Sigmoid colon (tissue), 7 donors: ENCODE data around the gene KCTD1. TPM values are rescaled to one million over a fixed set of nuclear protein-coding genes. Genes with fewer than 3 reads are reported as not detected.

Experiments used
- DNase-seq: peaks from one replicate; pipeline ENCODE4 v3.0.0-alpha.2; 2019
- H3K27ac ChIP-seq, 4 donors: fragments of 200-600 bp; sonication (generic); one replicate each; pipeline ENCODE4 v1.5.1; 2016 to 2019; ENCODE audit warnings: mild to moderate bottlenecking in 1 of 4
- H3K27me3 ChIP-seq, 3 donors: fragments of 200-600 bp; sonication (generic); one replicate each; pipeline ENCODE4 v1.5.1; 2019; ENCODE audit warnings: mild to moderate bottlenecking in 1 of 3
- H3K36me3 ChIP-seq, 4 donors: fragments of 200-600 bp; sonication (generic); one replicate each; pipeline ENCODE4 v1.5.1; 2016 to 2019
- H3K4me1 ChIP-seq, 4 donors: fragments of 200-600 bp; sonication (generic); one replicate each; pipeline ENCODE4 v1.5.1; 2017 to 2019
- H3K4me3 ChIP-seq, 4 donors: fragments of 200-600 bp; sonication (generic); one replicate each; pipeline ENCODE4 v1.5.1; 2017 to 2019; ENCODE audit warnings: mild to moderate bottlenecking in 2 of 4, moderate library complexity in 1 of 4
- H3K9me3 ChIP-seq, 4 donors: fragments of 200-600 bp in 3 of 4; sonication (generic) in 3 of 4; one replicate each; pipeline versions ENCODE4 v1.5.1 to v1.6.1; 2013 to 2019
- CTCF ChIP-seq, 4 experiments: fragments of 450-650 bp in 3 of 4; fragments of 200-600 bp in 1 of 4; IDR thresholded peaks; one replicate each; pipeline ENCODE4 v1.5.1; 2016 to 2019; ENCODE audit warnings: antibody characterized with exemption in 4 of 4, mild to moderate bottlenecking in 3 of 4, moderate library complexity in 2 of 4
- EP300 ChIP-seq, 4 donors: sonication (generic); formaldehyde crosslinking; IDR thresholded peaks; one replicate each; pipeline ENCODE4 v1.6.1; 2017; ENCODE audit warnings: antibody characterized with exemption in 4 of 4
- POLR2A ChIP-seq, 2 donors: fragments of 450-650 bp; IDR thresholded peaks; one replicate each; pipeline ENCODE4 v1.6.1; 2016; ENCODE audit warnings: antibody characterized with exemption in 2 of 2, mild to moderate bottlenecking in 2 of 2, moderate library complexity in 2 of 2
- POLR2AphosphoS5 ChIP-seq, 4 donors: sonication (generic); formaldehyde crosslinking; IDR thresholded peaks; one replicate each; pipeline ENCODE4 v1.6.1; 2017; ENCODE audit warnings: antibody characterized with exemption in 4 of 4
- WGBS, 2 donors: extraction: QIAGEN DNeasy Blood & Tissue Kit; methylation state at CpG; one replicate each; pipeline ENCODE4 v1.1.7; 2013; 5-methylcytosine and 5-hydroxymethylcytosine counted together
- intact Hi-C: fragments of 100-400 bp; cut with DNase I; formaldehyde crosslinking; loops from one replicate; pipeline ENCODE4 v1.15.1; 2023
- polyA plus RNA-seq, 3 donors: library from polyadenylated mRNA; stranded (reverse); fragments of 200-250 nt; gene quantifications; one replicate each; pipeline ENCODE4 v1.2.3, GENCODE V29; 2013
- total RNA-seq, 4 donors: library from RNA; depleted of rRNA; stranded (reverse); fragments of >200 nt; gene quantifications; one replicate each; pipeline ENCODE4 v1.1.0, GENCODE V29; 2016
- donor health status: healthy with polysubstance abuse.
- donor health status: Bipolar disorder and iron deficiency.
- donor health status: healthy.

The KCTD1 gene
- total and polyA plus RNA-seq, 7 donors = 3.4 to 22.4 (median 10.9) TPM

GRCh38 chr18:26489191-26489590 lies 59.2 kb downstream of the KCTD1 start:
- TF ChIP-seq POLR2A (IDR thresholded peaks at IDR 0.05) = no peak
- no peak for TF ChIP-seq POLR2AphosphoS5 (IDR thresholded peaks at IDR 0.05)
- TF ChIP-seq EP300 (IDR thresholded peaks at IDR 0.05) = no peak
- TF ChIP-seq CTCF (IDR thresholded peaks at IDR 0.05) = no peak
- Histone ChIP-seq H3K27me3 (no peaks in the 10 kb centered on the region), H3K4me3 (no peak overlapping the region), H3K9me3 (no peaks in the 10 kb centered on the region), H3K27ac (no peak overlapping the region), H3K4me1 (no peaks in the 10 kb centered on the region), H3K36me3 (peaks cover 0 to 4% (median 0%) of the 10 kb centered on the region in 4 donors)
- intact Hi-C loops = no loop called here
- no peak for DNase-seq
- WGBS, 2 donors = 96% methylated on average over 4 of the region's 4 CpGs

- Histone ChIP-seq H3K4me3 (no peak overlapping the region), H3K9me3 (no peaks in the 10 kb centered on the region), H3K36me3 (peaks cover 0 to 4% (median 0%) of the 10 kb centered on the region in 4 donors), H3K27ac (no peak overlapping the region), H3K4me1 (no peaks in the 10 kb centered on the region), H3K27me3 (no peaks in the 10 kb centered on the region)
- intact Hi-C loops = no loop called here
- DNase-seq = no peak
- no peak for TF ChIP-seq CTCF (IDR thresholded peaks at IDR 0.05)
- TF ChIP-seq POLR2A (IDR thresholded peaks at IDR 0.05) = no peak
- TF ChIP-seq EP300 (IDR thresholded peaks at IDR 0.05) = no peak
- no peak for TF ChIP-seq POLR2AphosphoS5 (IDR thresholded peaks at IDR 0.05)
- WGBS, 2 donors = 89 to 90% methylated on average over 11 of the region's 11 CpGs
Measured at GRCh38 chr18:26488417-26489009, 59.8 kb downstream of the KCTD1 start.

GRCh38 chr18:26487437-26487836 lies 60.9 kb downstream of the KCTD1 start:
- WGBS, 2 donors = 76 to 81% methylated on average over 7 of the region's 7 CpGs
- Histone ChIP-seq H3K36me3 (peaks cover 0 to 4% (median 0%) of the 10 kb centered on the region in 4 donors), H3K27me3 (no peaks in the 10 kb centered on the region), H3K4me3 (no peak overlapping the region), H3K27ac (no peak overlapping the region), H3K4me1 (no peaks in the 10 kb centered on the region), H3K9me3 (no peaks in the 10 kb centered on the region)
- TF ChIP-seq POLR2AphosphoS5 (IDR thresholded peaks at IDR 0.05) = no peak
- no peak for TF ChIP-seq EP300 (IDR thresholded peaks at IDR 0.05)
- TF ChIP-seq POLR2A (IDR thresholded peaks at IDR 0.05) = no peak
- no peak for TF ChIP-seq CTCF (IDR thresholded peaks at IDR 0.05)
- DNase-seq = no peak
- intact Hi-C loops = no loop called here

GRCh38 chr18:26483633-26484032 lies 64.7 kb downstream of the KCTD1 start:
- H3K27ac ChIP-seq = no peak overlapping the region
- no peak for TF ChIP-seq CTCF (IDR thresholded peaks at IDR 0.05)
- no peak for TF ChIP-seq POLR2A (IDR thresholded peaks at IDR 0.05)
- TF ChIP-seq POLR2AphosphoS5 (IDR thresholded peaks at IDR 0.05) = no peak
- no peak for TF ChIP-seq EP300 (IDR thresholded peaks at IDR 0.05)
- no peak overlapping the region for H3K4me3 ChIP-seq
- intact Hi-C loops = no loop called here
- H3K9me3 ChIP-seq = no peaks in the 10 kb centered on the region
- whole genome bisulfite sequencing, 2 donors = 84 to 87% methylated on average over 4 of the region's 4 CpGs
- H3K4me1 ChIP-seq = peaks cover 0 to 18% (median 11%) of the 10 kb centered on the region in 4 donors
- DNase-seq = no peak
- H3K36me3 ChIP-seq = no peaks in the 10 kb centered on the region
- no peaks in the 10 kb centered on the region for H3K27me3 ChIP-seq

- Histone ChIP-seq H3K4me3 (no peak overlapping the region), H3K36me3 (no peaks in the 10 kb centered on the region), H3K27me3 (no peaks in the 10 kb centered on the region), H3K27ac (no peak overlapping the region), H3K4me1 (peaks cover 0 to 18% (median 11%) of the 10 kb centered on the region in 4 donors), H3K9me3 (no peaks in the 10 kb centered on the region)
- WGBS, 2 donors = 70 to 82% methylated on average over 5 of the region's 5 CpGs
- intact Hi-C loops = no loop called here
- DNase-seq = no peak
- TF ChIP-seq EP300 (IDR thresholded peaks at IDR 0.05) (no peak), POLR2AphosphoS5 (IDR thresholded peaks at IDR 0.05) (no peak), POLR2A (IDR thresholded peaks at IDR 0.05) (no peak), CTCF (IDR thresholded peaks at IDR 0.05) (no peak)
Measured at GRCh38 chr18:26482569-26482968, 65.8 kb downstream of the KCTD1 start.
